ENCODE results near the gene ACOX1. TPM values are rescaled to one million over a fixed set of nuclear protein-coding genes. Genes with fewer than 3 reads are reported as not detected.

Gene ACOX1
- total and polyA plus RNA-seq, 2 of the 13 experiments (the other 11 are each of a cell fraction or from before 2014, with no cell fraction given) = 86.4 to 120 TPM

GRCh38 chr17:75995385-75995925 is 16.5 kb upstream of the ACOX1 start:
- ChIA-PET POLR2A (interaction anchor here (1.3 to 14.3 kb wide), 6 partner anchors 8 to 123 kb away, joined by 4 to 481 read pairs (median 8); partner anchors contain the start of genes ACOX1, MRPL38, TEN1 and TRIM47), CTCF (ENCODE audit: low intra/inter-chr PET ratio, low total read pairs) (no interaction called here)
- Histone ChIP-seq H4K20me1 (ENCODE audit: insufficient read depth, low read length) (no peaks in the 10 kb centered on the region), H3K36me3 (replicated peaks in 1 of 2; ENCODE audit: control insufficient read depth in 1 of 2, insufficient read depth in 2 of 2, low read length in 2 of 2) (peaks cover 5 to 12% of the 10 kb centered on the region in 2 experiments), H3K4me2 (ENCODE audit: low read depth, low read length) (peak overlapping the region; percentile 2; the same call in 1 of the 2 replicates), H3K27me3 (ENCODE audit: control insufficient read depth in 1 of 2, insufficient read depth in 2 of 2, low read length in 2 of 2) (no peaks in the 10 kb centered on the region), H2AFZ (ENCODE audit: low read length) (no peak overlapping the region), H3K4me3 (replicated peaks in 1 of 3; ENCODE audit: insufficient read depth in 1 of 3, low read depth in 2 of 3, low read length in 3 of 3) (no peak overlapping the region), H3K27ac (ENCODE audit: extremely low read length, insufficient read depth, low read length) (peak overlapping the region; percentile 94), H3K79me2 (ENCODE audit: insufficient read depth, low read length) (no peaks in the 10 kb centered on the region), H3K4me1 (ENCODE audit: insufficient read depth, low read length) (peaks cover 76% of the 10 kb centered on the region), H3K9me3 (ENCODE audit: low read length) (no peaks in the 10 kb centered on the region), H3K9ac (ENCODE audit: insufficient read depth, low read depth, low read length) (no peak overlapping the region)
- in situ Hi-C loops (cut with HindIII; ENCODE audit: extremely low pct_ligation_motif_present, low pct_unique_long_range_greater_than_20kb) = no loop called here
- BruUV-seq (replicated peaks) = no TSS peak
- intact Hi-C loops (cut with micrococcal nuclease; ENCODE audit: unreplicated experiment) = loop anchor here (5.0 kb wide), 1 partner anchor 53 kb away; the partner anchor contains the start of gene FBF1
- 74% methylated on average over 5 of the region's 7 CpGs for WGBS (ENCODE audit: low lambda C conversion rate)
- peak; percentile 62 for DNase-seq (ENCODE audit: low spot score)
- FAIRE-seq = peak; percentile 84
- ATAC-seq = no peak
- TF ChIP-seq MYPOP (CRISPR knock-in tag; IDR thresholded peaks at IDR 0.05) (no peak), KLF9 (CRISPR knock-in tag; IDR thresholded peaks at IDR 0.05; ENCODE audit: low read depth) (no peak), MYNN (CRISPR knock-in tag; IDR thresholded peaks at IDR 0.05; ENCODE audit: low read depth) (no peak), ATF1 (CRISPR knock-in tag; IDR thresholded peaks at IDR 0.05) (no peak), ZNF382 (CRISPR knock-in tag; IDR thresholded peaks at IDR 0.05; ENCODE audit: borderline replicate concordance) (no peak), PAX8 (CRISPR knock-in tag; IDR thresholded peaks at IDR 0.05; ENCODE audit: borderline replicate concordance) (no peak), SIN3B (IDR thresholded peaks at IDR 0.05; ENCODE audit: low read length) (no peak), ADNP (CRISPR knock-in tag; IDR thresholded peaks at IDR 0.05) (no peak), BRD4 (CRISPR knock-in tag; IDR thresholded peaks at IDR 0.05) (no peak), ZNF180 (CRISPR knock-in tag; IDR thresholded peaks at IDR 0.05; ENCODE audit: borderline replicate concordance, low read depth) (no peak), ZNF615 (CRISPR knock-in tag; IDR thresholded peaks at IDR 0.05; ENCODE audit: borderline replicate concordance) (no peak), TEF (CRISPR knock-in tag; IDR thresholded peaks at IDR 0.05) (no peak), ZNF749 (CRISPR knock-in tag; IDR thresholded peaks at IDR 0.05; ENCODE audit: borderline replicate concordance) (no peak), MXD3 (CRISPR knock-in tag; IDR thresholded peaks at IDR 0.05) (no peak), ZNF784 (CRISPR knock-in tag; IDR thresholded peaks at IDR 0.05; ENCODE audit: borderline replicate concordance) (no peak; the same call in 1 of the 2 replicates), PAWR (CRISPR knock-in tag; IDR thresholded peaks at IDR 0.05; ENCODE audit: borderline replicate concordance) (no peak), RAD21 (CRISPR knock-in tag; IDR thresholded peaks at IDR 0.05) (no peak), YEATS2 (CRISPR knock-in tag; IDR thresholded peaks at IDR 0.05; ENCODE audit: borderline replicate concordance) (no peak), ZNF674 (CRISPR knock-in tag; IDR thresholded peaks at IDR 0.05; ENCODE audit: low read depth) (no peak), ZNF75D (CRISPR knock-in tag; IDR thresholded peaks at IDR 0.05; ENCODE audit: borderline replicate concordance) (no peak)
- TF ChIP-seq, protein P1, sequence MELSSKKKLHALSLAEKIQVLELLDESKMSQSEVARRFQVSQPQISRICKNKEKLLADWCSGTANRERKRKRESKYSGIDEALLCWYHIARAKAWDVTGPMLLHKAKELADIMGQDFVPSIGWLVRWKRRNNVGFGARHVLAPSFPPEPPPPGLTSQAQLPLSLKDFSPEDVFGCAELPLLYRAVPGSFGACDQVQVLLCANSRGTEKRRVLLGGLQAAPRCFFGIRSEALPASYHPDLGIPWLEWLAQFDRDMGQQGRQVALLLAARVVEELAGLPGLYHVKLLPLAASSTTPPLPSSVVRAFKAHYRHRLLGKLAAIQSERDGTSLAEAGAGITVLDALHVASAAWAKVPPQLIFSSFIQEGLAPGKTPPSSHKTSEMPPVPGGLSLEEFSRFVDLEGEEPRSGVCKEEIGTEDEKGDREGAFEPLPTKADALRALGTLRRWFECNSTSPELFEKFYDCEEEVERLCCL (CRISPR knock-in tag; IDR thresholded peaks at IDR 0.05; ENCODE audit: borderline replicate concordance) = no peak
